Limb (tissue), 2 donors: ENCODE measurements around the gene GRIK4.

Experiments used
- DNase-seq, 2 donors: peaks; one replicate each; pipeline ENCODE4 v3.0.0-alpha.2; 2016; ENCODE audit errors: extremely low spot score in 2 of 2

The GRIK4 gene

DNA sequence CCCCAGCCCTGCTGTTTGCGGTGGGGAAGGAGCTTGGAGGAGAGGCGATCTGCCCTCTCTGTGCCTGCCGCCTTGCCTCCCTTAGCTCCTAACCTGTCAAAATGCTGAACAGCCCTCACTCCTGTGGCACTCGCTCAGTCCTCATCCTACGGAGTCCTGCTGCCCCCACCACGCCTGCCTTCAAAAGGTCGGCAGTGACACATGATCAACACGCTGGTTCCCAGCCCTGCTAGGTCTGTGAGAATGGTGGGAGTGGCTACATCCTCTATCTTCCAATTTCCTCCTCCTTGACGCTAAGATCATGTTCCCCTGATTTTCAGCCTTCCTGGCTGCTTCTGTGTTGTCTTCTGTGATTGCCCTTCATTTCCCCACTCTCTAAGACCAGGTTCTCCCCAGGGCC, 392.1 kb downstream of the GRIK4 start:
- DNase-seq: no peak

- DNase-seq: no peak
Measured at GRCh38 chr11:120904116-120904515, 392.6 kb downstream of the GRIK4 start.

GRCh38 chr11:120906766-120907165, 395.2 kb downstream of the GRIK4 start:
- DNase-seq: no peak

GRCh38 chr11:120907971-120908370, 396.4 kb downstream of the GRIK4 start:
- DNase-seq: no peak

GRCh38 chr11:120908461-120909181, 397.1 kb downstream of the GRIK4 start:
- no peak for DNase-seq

DNA sequence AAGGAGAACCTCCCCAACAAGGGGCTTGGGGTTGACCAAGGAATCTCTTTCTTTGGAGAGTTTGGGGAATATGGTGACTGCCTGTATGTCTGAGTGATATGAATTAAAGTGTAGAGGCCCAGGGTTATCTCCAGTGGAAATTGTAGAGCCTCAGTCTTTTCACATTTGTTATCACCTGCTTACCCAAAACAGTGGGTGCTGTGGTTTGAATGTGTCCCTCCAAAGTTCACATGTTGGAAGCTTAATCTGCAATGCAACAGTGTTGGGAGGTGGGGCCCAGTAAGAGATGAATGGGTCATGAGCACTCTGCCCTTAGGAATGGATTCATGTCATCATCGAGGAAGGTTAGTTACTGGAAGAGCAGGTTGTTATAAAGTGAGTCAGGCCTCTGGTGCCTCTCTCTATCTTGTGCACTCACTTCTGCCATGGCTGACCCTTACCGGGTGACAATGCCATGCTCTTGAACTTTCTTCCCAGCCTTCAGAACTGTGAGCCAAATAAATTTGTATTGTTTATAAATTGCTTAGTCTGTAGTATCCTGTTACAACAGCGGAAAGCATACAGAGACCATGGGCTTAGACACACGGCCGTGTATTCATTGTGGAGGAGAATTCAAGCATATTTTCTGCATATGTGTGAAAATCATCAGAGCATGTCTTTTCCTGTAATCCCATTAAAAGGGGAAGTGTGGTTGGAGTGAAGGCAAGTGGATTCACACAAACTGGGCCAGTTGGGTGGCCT, 398.3 kb downstream of the GRIK4 start:
- no peak for DNase-seq

DNA sequence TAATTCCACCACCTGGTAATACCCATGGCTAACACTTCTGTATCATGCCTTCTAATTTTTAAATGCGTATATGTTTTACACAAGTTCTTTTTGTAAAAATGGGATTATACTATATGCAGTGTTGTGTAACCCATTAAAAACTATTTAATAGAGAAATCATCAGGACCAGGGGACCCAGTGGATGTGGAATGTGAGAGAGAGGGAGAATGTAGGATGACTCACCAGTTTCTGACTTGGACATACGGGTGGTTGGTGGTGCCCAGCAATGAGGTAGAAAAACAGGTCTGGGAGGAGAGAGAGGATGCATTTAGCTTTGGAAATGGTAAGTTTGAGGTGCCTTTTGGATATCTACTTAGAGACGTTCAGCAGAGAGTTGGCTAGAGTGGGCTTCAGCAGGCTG, 400.4 kb downstream of the GRIK4 start:
- DNase-seq: no peak

DNA sequence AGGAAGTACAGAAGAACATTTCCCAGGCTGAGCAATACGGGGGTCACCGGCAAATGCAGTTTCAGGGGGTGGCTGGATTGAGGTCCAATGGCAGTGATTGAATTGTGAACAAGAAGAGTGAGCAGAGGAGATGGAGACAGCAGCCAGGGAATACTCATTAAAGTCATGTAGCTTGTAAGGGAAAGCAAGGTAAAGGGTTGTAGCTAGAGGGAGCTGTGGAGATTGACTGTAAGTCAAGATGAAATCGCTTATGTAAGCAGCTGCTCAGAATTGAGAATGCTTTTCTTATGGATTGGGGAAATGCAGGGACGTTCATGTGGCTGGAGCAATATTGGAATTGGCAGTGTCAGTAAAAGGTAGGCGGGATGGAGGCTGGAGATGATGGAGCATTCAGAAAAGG, 401.0 kb downstream of the GRIK4 start:
- peak in 1 of 2 donors; percentile 42 for DNase-seq

DNA sequence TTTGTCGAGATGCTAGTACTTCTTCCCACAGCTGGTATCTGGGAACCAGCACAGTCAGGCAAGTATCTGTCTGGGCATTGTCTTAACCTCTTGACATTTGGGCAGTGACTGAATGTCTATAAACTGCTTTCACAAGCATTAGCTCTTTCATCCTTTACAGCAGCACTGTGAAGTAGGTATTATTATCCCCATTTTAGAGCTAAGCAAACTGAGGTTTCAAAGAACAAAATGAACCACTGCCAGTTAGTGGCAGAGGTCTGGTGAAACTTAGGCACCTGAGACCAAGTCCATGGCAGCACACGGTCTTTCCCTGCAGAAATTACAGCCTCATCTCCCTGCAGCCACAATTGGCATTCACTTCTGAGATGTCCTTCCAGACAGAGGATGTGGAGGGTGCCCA, 401.4 kb downstream of the GRIK4 start:
- no peak for DNase-seq

GRCh38 chr11:120914021-120914420, 402.5 kb downstream of the GRIK4 start:
- DNase-seq: no peak

DNA sequence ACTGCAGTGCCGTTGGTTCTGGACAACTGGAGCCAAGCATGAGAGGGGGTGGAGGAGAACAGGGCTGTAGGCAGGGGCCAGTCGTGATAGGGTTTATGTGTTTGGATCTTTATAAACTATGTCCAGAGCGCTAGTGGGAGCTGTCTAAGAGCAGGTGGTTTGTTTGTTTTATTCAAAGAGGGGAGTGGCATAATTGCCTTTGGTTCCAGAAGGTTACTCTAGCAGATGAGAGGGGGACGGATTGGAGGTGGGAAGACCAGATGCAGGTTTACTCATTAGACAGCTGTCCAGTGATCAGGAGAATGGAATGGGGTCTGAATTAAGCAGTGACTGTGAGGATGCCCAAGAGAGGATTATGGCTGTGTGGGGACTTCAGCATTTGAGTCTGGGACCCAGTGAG, 403.1 kb downstream of the GRIK4 start:
- no peak for DNase-seq

DNA sequence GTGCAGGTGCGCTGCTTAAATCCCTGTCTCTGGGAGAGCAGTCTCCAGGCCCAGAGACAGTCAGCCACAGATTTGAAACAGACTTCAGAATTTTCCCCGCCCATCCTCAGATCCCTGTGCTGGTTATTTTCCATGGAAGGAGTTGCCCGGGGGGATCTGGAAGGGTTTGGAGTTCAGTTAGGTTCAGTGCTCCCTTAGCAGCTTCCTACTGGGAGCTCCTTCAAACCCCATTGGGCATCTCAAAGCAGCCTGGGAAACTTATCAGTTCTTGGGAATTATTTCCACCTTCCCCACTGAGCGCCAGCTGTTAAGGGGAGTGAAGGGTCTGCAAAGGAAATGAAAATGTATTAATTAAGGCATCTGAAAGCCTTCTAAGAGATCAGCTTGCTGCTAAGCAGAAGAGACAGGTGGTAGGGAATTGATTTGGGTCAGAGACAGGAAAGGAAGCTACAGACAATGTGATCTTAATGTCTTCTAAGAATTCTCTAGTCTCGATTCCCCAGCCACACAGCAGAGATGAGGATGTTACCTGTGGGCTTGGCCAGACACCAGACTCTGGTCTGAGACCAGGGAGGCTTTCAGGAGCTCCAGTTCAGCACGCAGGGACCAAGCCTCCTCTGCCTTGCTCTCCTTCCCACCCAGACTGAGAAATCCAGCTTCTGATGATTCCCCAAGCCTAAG, 406.2 kb downstream of the GRIK4 start:
- no peak for DNase-seq

- no peak for DNase-seq
Measured at GRCh38 chr11:120918257-120918656, 406.7 kb downstream of the GRIK4 start.

GRCh38 chr11:120919045-120919444, 407.5 kb downstream of the GRIK4 start:
- no peak for DNase-seq

DNA sequence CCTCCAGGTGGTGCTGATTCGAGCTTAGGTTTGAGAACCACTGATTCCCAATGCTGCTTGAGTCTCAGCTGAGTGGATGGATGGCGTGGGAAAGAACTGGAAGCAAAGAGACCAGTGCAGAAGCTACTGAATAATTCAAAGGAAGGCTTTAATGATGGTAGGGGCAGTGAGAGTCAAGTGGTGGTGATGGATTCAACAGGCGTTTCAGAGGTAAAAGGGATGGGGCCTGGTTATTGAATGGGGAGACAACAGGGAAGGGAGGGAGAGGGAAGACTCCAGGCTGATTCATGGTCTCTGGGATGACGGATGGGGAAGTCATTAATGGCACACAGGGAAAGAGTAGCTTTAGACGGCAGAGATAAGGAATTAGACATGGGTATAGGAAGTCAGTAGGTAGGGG, 408.0 kb downstream of the GRIK4 start:
- no peak for DNase-seq

- no peak for DNase-seq
Measured at GRCh38 chr11:120923866-120924508, 412.4 kb downstream of the GRIK4 start.

DNA sequence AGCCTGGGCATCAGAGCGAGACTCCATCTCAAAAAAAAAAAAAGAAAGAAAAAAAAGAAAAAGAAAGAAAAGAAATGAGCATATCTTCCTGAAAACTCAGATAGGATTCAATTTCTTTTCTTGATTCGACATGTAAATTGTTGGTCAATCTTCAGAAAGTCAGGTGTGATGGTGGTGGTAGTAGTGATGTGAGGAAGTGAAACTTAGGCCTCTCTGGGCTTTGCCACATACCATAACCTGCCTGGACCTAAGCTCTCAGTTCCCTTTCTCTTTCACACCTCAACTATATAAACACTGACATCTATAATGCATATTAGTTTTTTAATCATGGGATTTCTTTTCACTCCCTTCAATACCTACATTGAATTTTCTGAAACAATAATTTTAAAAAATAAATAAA, 414.4 kb downstream of the GRIK4 start:
- DNase-seq: no peak

GRCh38 chr11:120928627-120929026, 417.1 kb downstream of the GRIK4 start:
- DNase-seq: no peak

GRCh38 chr11:120929090-120929489, 417.5 kb downstream of the GRIK4 start:
- DNase-seq: no peak

DNA sequence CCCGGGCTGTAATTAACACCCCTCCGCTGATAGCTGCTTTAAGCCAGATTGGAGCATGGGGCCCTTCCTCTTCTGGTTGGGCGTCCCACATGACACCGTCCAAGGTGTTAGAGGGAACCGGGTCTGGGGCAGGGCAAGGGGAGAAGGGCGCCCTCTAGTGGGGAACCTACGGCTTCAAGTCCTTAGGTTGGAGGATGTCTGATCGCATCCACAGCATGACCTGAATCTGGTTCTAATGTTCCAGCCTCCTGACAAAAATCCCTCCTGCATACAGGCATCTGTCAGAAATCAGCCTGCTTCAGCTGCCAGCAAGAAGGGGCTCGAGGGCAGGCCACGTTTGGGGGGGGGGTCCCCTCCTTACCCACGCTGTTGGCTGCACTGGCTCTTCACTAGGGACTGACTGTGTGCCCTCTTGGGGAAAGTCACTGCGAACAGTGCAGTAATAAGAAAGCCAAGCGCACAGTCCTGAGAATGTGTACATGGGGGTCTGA, 418.2 kb downstream of the GRIK4 start:
- peak in 1 of 2 donors; percentile 64 for DNase-seq

- DNase-seq: no peak
Measured at GRCh38 chr11:120931057-120931779, 419.7 kb downstream of the GRIK4 start.
